Panc1 (cell line): ENCODE results near the gene CATSPERZ.

Source experiments
- POLR2AphosphoS5 ChIP-seq: IDR thresholded peaks from 2 replicates; pipeline ENCODE4 v1.6.1; 2012; ENCODE audit warnings: mild to moderate bottlenecking, low read depth, low read length, moderate library complexity
- SIN3A ChIP-seq: IDR thresholded peaks from 2 replicates; pipeline ENCODE4 v1.6.1; 2012; ENCODE audit warnings: low read depth, mild to moderate bottlenecking, low read length, moderate library complexity, borderline replicate concordance; ENCODE audit not compliant: insufficient read depth
- TCF7L2 ChIP-seq: IDR thresholded peaks from 2 replicates; pipeline ENCODE4 v1.6.1; 2011; ENCODE audit warnings: mild to moderate bottlenecking, low read depth, low read length, inconsistent platforms
- TF ChIP-seq, protein P1 (sequence below): fragments of 450-650 bp; IDR thresholded peaks from 2 replicates; pipeline ENCODE4 v1.5.1; 2017; ENCODE audit warnings: mild to moderate bottlenecking
- TF ChIP-seq, protein P2 (sequence below), 2 experiments: IDR thresholded peaks; 2 replicates each; pipeline ENCODE4 v1.6.1; 2011 to 2012; ENCODE audit warnings: low read depth in 2 of 2, control low read depth in 1 of 2, low read length in 1 of 2, mild to moderate bottlenecking in 1 of 2, moderate library complexity in 1 of 2; ENCODE audit not compliant: insufficient read depth in 1 of 2

DNA sequence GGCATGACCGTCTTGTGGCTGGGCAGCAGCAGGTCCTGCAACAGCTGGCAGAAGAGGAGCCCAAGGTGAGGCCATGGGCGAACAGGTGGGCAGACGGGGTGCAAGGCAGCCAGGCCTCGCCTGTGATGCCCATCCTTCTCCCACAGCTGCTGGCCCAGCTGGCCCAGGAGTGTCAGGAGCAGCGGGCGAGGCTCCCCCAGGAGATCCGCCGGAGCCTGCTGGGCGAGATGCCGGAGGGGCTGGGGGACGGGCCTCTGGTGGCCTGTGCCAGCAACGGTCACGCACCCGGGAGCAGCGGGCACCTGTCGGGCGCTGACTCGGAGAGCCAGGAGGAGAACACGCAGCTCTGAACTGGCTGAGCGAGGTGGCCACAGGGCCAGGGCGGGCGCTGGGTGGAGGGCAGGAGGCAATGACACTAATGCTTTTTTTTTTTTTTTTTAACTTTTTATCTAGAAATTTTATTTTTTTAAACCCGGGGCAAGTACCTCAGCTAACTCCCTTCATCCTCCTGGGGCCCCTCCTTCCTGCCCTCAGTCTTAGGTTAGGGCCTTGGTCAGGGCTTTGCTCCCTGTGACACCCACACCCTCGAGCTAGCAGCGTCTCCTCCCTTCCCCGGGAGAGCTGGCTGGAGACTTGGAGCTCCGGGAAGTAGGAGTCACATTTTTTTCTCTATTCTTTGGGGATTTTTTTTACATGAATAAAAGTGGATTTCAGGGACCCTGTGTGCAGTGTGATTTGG lies 32.8 kb upstream of the CATSPERZ start:
- TF ChIP-seq, protein P1, sequence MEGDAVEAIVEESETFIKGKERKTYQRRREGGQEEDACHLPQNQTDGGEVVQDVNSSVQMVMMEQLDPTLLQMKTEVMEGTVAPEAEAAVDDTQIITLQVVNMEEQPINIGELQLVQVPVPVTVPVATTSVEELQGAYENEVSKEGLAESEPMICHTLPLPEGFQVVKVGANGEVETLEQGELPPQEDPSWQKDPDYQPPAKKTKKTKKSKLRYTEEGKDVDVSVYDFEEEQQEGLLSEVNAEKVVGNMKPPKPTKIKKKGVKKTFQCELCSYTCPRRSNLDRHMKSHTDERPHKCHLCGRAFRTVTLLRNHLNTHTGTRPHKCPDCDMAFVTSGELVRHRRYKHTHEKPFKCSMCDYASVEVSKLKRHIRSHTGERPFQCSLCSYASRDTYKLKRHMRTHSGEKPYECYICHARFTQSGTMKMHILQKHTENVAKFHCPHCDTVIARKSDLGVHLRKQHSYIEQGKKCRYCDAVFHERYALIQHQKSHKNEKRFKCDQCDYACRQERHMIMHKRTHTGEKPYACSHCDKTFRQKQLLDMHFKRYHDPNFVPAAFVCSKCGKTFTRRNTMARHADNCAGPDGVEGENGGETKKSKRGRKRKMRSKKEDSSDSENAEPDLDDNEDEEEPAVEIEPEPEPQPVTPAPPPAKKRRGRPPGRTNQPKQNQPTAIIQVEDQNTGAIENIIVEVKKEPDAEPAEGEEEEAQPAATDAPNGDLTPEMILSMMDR, result no peak
- no peak for TF ChIP-seq POLR2AphosphoS5
- TF ChIP-seq SIN3A, result no peak
- TF ChIP-seq, protein P2, sequence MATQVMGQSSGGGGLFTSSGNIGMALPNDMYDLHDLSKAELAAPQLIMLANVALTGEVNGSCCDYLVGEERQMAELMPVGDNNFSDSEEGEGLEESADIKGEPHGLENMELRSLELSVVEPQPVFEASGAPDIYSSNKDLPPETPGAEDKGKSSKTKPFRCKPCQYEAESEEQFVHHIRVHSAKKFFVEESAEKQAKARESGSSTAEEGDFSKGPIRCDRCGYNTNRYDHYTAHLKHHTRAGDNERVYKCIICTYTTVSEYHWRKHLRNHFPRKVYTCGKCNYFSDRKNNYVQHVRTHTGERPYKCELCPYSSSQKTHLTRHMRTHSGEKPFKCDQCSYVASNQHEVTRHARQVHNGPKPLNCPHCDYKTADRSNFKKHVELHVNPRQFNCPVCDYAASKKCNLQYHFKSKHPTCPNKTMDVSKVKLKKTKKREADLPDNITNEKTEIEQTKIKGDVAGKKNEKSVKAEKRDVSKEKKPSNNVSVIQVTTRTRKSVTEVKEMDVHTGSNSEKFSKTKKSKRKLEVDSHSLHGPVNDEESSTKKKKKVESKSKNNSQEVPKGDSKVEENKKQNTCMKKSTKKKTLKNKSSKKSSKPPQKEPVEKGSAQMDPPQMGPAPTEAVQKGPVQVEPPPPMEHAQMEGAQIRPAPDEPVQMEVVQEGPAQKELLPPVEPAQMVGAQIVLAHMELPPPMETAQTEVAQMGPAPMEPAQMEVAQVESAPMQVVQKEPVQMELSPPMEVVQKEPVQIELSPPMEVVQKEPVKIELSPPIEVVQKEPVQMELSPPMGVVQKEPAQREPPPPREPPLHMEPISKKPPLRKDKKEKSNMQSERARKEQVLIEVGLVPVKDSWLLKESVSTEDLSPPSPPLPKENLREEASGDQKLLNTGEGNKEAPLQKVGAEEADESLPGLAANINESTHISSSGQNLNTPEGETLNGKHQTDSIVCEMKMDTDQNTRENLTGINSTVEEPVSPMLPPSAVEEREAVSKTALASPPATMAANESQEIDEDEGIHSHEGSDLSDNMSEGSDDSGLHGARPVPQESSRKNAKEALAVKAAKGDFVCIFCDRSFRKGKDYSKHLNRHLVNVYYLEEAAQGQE (IDR thresholded peaks at IDR 0.05; ENCODE audit: insufficient read depth in 1 of 2, low read depth in 2 of 2, low read length in 1 of 2), result no peak
- TF ChIP-seq TCF7L2, result no peak
